Fibroblast of pulmonary artery (primary cell): Measurements from ENCODE around the gene AHRR.

ENCODE experiments used
- DNase-seq: peaks from one replicate; pipeline ENCODE4 v3.0.0-alpha.2; 2010; ENCODE audit warnings: low read depth
- H3K4me3 ChIP-seq: replicated peaks from 2 replicates; pipeline ENCODE4 v1.5.1; 2011; ENCODE audit warnings: low read depth, mild to moderate bottlenecking, control low read depth, low read length, moderate library complexity
- TF ChIP-seq, protein P1 (sequence below): IDR thresholded peaks from 2 replicates; pipeline ENCODE4 v1.5.1; 2011; ENCODE audit warnings: mild to moderate bottlenecking, control low read depth, low read length, inconsistent platforms; ENCODE audit errors: missing control alignments

AHRR gene

DNA sequence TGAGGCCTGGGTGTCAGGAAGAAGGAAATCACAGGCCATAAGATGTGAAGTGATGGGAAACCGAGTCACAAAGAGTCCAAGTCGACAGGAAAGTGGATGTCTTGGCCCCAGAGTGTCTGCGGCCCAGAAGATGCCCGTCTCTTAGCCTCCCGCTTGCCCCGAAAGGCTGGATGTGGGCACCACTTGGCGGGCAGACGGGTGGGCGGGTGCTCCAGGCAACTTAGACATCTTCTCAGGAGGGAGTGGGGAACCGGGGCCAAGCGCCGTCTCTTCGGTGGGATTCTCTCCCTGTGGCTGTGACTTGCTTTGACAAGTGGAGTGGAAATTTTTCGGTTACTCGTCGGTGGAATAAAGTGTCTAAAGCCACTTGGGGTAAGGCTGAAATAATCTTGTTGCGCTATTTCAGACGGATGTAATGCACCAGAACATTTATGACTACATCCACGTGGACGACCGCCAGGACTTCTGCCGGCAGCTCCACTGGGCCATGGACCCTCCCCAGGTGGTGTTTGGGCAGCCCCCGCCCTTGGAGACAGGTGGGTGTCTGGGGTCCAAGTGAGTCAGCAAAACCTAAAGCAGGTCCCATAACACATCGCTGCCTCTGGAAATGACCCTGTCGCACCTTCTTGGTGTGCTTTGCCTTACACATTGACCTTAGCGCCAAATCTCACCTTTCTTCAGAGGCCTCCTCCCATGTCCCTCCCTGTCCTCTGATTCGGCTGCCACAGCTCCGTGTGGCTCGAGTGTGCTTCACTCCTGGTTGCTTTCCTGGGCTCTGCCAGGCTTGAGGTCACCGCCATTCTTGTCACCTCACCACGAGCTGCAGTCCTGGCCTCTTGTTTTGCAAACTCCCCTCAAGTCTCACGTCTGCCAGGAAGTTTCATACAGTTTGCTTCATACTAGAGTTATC, 101.1 kb downstream of the AHRR start:
- DNase-seq, result no peak
- TF ChIP-seq, protein P1, sequence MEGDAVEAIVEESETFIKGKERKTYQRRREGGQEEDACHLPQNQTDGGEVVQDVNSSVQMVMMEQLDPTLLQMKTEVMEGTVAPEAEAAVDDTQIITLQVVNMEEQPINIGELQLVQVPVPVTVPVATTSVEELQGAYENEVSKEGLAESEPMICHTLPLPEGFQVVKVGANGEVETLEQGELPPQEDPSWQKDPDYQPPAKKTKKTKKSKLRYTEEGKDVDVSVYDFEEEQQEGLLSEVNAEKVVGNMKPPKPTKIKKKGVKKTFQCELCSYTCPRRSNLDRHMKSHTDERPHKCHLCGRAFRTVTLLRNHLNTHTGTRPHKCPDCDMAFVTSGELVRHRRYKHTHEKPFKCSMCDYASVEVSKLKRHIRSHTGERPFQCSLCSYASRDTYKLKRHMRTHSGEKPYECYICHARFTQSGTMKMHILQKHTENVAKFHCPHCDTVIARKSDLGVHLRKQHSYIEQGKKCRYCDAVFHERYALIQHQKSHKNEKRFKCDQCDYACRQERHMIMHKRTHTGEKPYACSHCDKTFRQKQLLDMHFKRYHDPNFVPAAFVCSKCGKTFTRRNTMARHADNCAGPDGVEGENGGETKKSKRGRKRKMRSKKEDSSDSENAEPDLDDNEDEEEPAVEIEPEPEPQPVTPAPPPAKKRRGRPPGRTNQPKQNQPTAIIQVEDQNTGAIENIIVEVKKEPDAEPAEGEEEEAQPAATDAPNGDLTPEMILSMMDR, result no peak
- no peak overlapping the region for H3K4me3 ChIP-seq

DNA sequence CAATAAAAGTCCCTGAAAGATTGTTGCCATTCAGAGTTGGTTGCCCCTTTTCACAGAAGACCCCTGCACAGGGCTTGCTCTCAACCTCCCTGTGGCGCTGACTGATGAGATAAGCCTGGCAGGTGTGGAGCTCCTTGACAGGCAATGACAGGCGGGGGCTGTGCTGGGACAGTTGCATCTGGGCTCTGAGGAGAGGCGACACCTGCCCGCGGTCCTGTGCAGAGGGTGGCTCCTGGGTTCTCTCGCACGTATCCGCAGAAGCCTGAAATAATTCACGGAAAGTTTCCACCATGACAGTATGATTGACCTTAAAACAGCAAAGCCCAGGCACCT, 101.7 kb downstream of the AHRR start:
- no peak for DNase-seq
- TF ChIP-seq, protein P1, result no peak
- H3K4me3 ChIP-seq, result no peak overlapping the region

DNA sequence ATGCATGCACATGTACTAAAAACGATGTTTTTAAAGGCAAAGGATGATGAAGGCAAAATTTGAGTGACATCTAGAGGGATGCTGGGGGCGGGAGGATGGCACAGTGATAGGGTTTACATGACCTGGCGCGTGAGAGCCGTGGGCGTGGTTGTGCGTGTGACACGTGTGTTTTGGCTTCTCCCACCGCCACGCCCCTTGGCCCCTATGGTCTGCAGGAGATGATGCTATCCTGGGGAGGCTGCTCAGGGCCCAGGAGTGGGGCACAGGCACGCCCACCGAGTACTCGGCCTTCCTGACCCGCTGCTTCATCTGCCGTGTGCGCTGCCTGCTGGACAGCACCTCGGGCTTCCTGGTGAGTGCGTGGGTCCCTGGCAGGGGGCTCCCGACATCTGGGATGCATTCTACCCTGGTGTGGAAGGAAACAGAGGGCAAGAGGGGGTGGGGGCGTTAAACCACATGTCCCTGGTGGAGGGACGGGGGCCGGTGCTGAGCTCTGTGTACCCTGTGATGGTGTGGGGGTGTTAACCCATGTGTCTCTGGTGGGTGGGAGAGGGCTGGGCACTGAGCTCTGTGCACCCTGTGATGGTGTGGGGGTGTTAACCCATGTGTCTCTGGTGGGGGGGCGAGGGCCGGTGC, 102.2 kb downstream of the AHRR start:
- TF ChIP-seq, protein P1, result no peak
- no peak overlapping the region for H3K4me3 ChIP-seq
- DNase-seq, result no peak

DNA sequence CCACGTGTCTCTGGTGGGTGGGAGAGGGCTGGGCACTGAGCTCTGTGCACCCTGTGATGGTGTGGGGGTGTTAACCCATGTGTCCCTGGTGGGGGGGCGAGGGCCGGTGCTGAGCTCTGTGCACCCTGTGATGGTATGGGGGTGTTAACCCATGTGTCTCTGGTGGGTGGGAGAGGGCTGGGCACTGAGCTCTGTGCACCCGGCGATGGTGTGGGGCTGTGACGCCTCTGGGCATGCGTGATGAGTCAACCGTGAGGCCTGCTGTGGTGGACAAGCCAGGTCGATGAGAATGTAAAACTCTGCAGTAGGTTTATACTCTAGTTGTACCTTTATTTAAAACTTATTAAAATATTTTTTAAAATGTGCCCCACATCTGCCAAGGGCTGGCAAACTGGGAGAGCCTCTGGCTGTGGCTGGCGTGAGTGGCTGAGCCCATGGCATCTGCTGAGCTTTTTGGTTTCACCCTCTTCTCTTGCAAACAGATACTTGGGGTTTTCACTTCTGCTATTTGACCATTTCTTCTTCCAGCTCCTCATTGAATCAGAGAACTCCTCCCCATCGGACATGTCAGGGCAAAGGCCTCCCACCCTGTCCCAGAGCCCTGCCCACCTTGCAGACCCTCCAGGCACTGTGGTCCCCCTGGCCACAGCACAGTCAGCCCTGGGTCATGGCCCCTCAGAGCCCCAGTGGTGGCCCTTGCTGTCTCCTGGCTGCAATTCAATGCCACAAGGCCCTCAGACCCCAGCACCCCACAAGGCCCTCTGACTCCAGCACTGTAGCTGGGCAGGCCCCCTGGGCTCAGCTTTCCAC, 103.0 kb downstream of the AHRR start:
- no peak overlapping the region for H3K4me3 ChIP-seq
- TF ChIP-seq, protein P1, result no peak
- no peak for DNase-seq

DNA sequence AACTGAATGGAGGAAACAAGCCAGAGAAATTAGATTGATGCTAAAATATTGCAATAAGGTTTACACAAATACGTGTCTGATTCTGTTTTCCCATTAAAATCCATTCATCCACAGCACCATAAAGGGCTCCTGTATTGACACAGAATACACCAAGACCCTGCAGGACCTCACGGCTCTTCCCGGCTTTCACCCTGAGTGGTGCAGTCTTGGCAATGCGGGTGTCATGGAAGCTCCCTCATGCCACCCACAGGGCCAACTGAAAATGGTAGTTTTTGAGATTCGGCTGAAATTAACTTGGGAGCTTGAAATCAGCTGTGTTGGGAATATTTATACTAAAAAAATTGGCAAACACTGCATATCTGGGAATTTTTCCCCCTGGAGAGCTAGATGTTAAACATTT, 104.2 kb downstream of the AHRR start:
- no peak overlapping the region for H3K4me3 ChIP-seq
- DNase-seq, result peak; percentile 41
- TF ChIP-seq, protein P1, result peak; percentile 21

DNA sequence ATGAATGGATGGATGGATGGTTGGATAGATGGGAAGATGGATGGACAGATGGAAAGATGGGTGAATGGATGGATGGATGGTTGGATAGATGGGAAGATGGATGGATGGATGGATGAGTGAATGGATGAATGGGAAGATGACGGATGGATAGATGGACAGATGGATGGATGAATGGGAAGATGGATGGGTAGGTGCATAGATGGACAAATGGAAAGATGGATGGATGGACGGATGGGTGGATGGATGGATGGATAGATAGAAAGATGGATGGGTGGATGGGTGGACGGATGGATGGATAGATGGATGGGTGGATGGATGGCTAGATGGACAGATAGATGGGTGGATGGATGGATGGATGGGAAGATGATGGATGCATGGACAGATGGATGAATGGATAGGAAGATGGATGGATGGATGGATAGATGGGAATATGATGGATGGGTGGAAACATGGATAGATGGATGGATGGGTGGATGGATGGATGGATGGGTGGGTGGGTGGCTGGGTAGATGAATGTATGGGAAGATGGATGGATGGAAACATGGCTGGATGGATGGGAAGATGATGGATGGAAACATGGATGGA, 105.0 kb downstream of the AHRR start:
- TF ChIP-seq, protein P1, result no peak
- no peak overlapping the region for H3K4me3 ChIP-seq
- no peak for DNase-seq
